ENCODE data around the gene ZFAND2A. TPM values are rescaled to one million over a fixed set of nuclear protein-coding genes. Genes with fewer than 3 reads are reported as not detected.

ZFAND2A gene
- total RNA-seq, 4 donors from 2014 or later: 6.4 to 23.3 (median 14.0) TPM

DNA sequence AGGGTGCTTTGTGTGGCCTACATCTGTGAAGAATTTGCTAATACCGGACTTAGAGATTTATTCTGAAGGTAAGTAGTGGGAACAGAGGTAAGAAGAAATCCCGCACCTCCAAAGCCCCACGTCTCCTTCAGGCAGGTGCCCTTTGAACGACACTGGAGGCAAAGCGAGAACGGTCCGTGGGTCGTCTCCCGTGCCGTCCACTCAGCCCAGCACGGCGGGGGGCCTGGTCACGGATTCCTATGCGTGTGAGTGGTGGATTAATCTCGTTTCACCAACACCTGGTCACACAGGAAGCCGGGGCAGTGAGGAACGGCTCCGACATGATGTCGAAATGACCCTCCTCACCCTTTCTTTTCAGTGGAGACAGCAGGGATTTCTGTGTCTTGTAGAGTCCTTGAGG, 21.0 kb upstream of the ZFAND2A start:
- H3K9me3 ChIP-seq: no peaks in the 10 kb centered on the region
- TF ChIP-seq, protein P1, sequence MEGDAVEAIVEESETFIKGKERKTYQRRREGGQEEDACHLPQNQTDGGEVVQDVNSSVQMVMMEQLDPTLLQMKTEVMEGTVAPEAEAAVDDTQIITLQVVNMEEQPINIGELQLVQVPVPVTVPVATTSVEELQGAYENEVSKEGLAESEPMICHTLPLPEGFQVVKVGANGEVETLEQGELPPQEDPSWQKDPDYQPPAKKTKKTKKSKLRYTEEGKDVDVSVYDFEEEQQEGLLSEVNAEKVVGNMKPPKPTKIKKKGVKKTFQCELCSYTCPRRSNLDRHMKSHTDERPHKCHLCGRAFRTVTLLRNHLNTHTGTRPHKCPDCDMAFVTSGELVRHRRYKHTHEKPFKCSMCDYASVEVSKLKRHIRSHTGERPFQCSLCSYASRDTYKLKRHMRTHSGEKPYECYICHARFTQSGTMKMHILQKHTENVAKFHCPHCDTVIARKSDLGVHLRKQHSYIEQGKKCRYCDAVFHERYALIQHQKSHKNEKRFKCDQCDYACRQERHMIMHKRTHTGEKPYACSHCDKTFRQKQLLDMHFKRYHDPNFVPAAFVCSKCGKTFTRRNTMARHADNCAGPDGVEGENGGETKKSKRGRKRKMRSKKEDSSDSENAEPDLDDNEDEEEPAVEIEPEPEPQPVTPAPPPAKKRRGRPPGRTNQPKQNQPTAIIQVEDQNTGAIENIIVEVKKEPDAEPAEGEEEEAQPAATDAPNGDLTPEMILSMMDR (IDR thresholded peaks at IDR 0.05): no peak
- H3K36me3 ChIP-seq: no peaks in the 10 kb centered on the region
- no peak overlapping the region for H3K4me3 ChIP-seq
- H3K27ac ChIP-seq: no peak overlapping the region
- intact Hi-C loops (cut with DNase I): no loop called here
- H3K27me3 ChIP-seq: peaks cover 0 to 55% (median 0%) of the 10 kb centered on the region in 4 donors
- H3K4me1 ChIP-seq: peaks cover 0 to 11% (median 3%) of the 10 kb centered on the region in 3 donors
- no peak for DNase-seq
- WGBS, 2 donors: 81 to 83% methylated on average over 9 to 15 of the region's 19 CpGs

DNA sequence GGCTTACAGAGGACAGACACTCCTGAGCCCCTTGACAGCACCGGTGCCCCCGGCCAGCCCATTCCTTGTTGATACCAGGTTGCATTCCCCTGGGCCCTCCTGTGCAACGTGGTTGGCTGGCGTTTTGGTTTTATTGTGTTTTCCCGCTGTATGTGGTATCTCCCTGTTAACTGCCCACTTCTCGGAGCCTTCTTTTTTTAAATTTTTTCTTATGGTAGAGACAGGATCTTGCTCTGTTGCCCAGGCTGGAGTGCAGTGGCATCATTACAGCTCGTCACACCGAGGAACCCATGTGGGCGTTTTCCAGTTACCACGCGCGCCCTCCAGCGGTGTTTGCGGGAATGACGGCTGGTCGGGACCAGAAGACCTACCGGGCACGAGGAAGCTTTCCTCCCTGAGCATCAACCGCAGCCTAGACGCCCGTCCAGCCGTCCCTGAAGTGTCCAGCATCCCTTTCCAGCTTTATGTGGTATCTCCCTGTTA, 16.9 kb upstream of the ZFAND2A start:
- Histone ChIP-seq H3K4me3 (no peak overlapping the region), H3K27ac (no peak overlapping the region), H3K9me3 (no peaks in the 10 kb centered on the region), H3K36me3 (no peaks in the 10 kb centered on the region), H3K4me1 (peaks cover 0 to 16% (median 3%) of the 10 kb centered on the region in 3 donors), H3K27me3 (peaks cover 0 to 21% (median 0%) of the 10 kb centered on the region in 4 donors)
- intact Hi-C loops (cut with DNase I): loop anchor here (10.0 kb wide), 1 partner anchor 182 kb away; no protein-coding TSS in a partner anchor
- TF ChIP-seq, protein P1 (IDR thresholded peaks at IDR 0.05): peak; percentile 19 to 70 (median 53)
- no peak for TF ChIP-seq POLR2A (IDR thresholded peaks at IDR 0.05)
- 37 to 49% methylated on average over 14 to 18 of the region's 22 CpGs for WGBS, 2 donors
- DNase-seq: no peak

DNA sequence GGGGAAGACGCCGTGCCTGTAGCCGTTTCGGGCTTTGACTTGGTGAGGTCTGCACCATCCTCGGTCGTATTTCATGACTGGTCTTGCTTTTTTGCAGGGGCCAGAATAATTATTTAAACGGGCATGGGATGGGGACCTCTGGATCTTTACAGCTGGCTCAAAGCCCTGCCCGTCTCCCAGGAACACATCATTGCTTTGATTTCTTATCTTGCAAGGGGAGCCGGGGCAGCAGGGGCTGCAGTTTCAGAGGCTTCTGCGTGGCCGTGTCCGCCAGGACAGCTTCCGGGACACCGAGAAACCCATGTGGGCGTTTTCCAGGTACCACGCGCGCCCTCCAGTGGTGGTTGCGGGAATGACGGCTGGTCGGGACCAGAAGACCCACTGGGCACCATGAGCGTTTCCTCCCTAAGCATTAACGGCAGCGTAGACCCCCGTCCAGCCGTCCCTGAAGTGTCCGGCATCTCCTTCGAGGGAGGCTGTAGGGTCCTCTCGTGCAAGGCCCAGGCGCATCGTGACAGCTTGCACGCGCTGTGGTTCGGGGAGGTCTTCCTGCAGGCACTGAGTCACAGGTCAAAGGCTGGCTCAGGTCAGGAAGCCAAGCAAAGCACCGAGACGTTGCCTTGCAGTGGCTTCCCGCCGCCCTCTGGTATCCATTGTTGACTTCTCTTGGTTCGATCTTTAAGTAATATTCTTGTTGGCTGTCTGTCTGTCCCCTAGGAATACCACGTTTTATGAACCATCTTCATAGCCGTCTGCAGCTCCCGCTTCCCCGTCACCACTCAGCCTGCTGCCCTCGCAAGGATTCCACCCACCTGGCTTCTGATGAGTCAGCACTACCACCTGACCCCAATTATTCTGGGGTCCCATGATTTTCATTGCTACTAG, 16.2 kb upstream of the ZFAND2A start:
- H3K36me3 ChIP-seq: no peaks in the 10 kb centered on the region
- H3K4me3 ChIP-seq: peak overlapping the region in 3 of 4 donors; percentile 28 to 48 (median 36)
- H3K27me3 ChIP-seq: peaks cover 0 to 14% (median 0%) of the 10 kb centered on the region in 4 donors
- intact Hi-C loops (cut with DNase I): loop anchor here (10.0 kb wide), 1 partner anchor 181 kb away; no protein-coding TSS in a partner anchor
- H3K27ac ChIP-seq: peak overlapping the region in 1 of 4 donors; percentile 52
- no peak for TF ChIP-seq POLR2A (IDR thresholded peaks at IDR 0.05)
- TF ChIP-seq, protein P1 (IDR thresholded peaks at IDR 0.05): peak; percentile 84 to 94 (median 90)
- peak; percentile 31 for DNase-seq
- H3K9me3 ChIP-seq: no peaks in the 10 kb centered on the region
- WGBS, 2 donors: 27 to 42% methylated on average over 17 to 21 of the region's 44 CpGs
- H3K4me1 ChIP-seq: peaks cover 0 to 16% (median 3%) of the 10 kb centered on the region in 3 donors

DNA sequence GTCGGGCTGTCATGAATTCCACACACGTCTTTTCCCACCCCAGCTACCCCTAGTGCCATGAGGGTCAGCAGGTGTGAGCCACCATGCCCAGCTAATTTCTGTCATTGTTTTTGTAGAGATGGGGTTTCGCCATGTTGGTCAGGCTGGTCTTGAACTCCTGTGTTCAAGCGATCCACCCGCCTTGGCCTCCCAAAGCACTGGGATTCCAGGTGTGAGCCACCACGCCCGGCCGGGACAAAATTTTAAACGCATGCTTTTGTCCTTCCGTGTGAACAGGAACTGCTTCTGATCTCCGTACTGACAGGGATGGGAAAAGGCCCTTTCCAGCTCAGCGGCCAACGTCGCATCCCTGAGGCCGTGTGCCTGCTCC, 15.6 kb upstream of the ZFAND2A start:
- Histone ChIP-seq H3K27ac (no peak overlapping the region), H3K27me3 (peaks cover 0 to 10% (median 0%) of the 10 kb centered on the region in 4 donors), H3K9me3 (no peaks in the 10 kb centered on the region), H3K4me3 (peak overlapping the region in 3 of 4 donors; percentile 28 to 48 (median 36)), H3K36me3 (no peaks in the 10 kb centered on the region), H3K4me1 (peaks cover 0 to 16% (median 3%) of the 10 kb centered on the region in 3 donors)
- 81 to 93% methylated on average over 12 to 15 of the region's 15 CpGs for WGBS, 2 donors
- intact Hi-C loops (cut with DNase I): loop anchor here (10.0 kb wide), 1 partner anchor 181 kb away; no protein-coding TSS in a partner anchor
- TF ChIP-seq, protein P1 (IDR thresholded peaks at IDR 0.05): no peak
- no peak for TF ChIP-seq POLR2A (IDR thresholded peaks at IDR 0.05)
- DNase-seq: no peak

Measured in esophagus squamous epithelium (tissue), 5 donors.